ENCODE results near the gene INHA. TPM values are rescaled to one million over a fixed set of nuclear protein-coding genes. Genes with fewer than 3 reads are reported as not detected.

The INHA gene
- total and polyA plus RNA-seq, 7 donors: 0.31 to 0.46 (median 0.34) TPM; not detected in 3

DNA sequence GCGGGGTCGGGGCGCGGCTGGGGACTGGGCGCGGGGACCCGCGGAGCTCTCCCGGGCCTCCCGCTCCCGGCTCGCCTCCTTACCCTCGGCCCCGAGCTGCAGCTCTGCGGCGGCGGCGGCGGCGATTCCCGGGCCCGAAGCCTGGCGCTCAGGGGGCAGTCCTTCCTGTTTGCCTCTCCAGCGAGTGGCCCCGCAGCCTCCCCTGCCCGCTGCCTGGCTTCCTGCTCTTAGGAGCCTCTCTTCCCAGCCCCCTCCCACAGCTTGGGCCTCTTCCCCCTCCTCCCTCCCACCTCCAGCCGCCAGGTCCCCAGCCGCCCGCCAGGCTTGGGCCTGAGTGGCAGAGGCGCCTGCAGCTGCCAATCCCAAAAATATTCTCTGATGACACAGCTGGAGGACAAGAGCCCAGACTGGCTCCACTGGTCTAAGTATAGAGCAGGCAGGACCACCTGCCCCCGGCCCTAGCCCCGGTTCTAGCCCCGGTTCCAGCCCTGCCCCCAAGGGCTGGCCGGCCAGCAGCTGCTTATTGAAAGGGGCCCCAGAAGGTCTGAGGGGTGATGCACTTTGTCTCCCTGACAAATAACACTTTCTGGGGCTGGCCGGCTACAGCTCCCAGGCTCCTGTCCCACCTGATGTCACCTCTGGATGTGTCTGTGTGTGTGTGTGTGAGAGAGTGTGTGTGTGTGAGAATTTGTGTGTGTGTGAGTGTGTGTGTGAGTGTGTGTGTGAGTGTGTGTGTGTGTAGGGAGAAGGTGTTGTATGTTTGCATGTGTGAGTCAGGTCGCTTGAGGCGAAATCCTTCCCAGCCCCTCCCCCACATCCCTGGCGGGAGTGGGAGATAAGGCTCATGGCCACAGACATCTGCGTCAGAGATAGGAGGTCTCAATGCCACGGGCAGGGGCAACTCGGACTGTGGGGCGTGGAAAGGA, 536 bp upstream of the INHA start, which contains the start of gene OBSL1:
Gene OBSL1 (minus strand): TSS at position 229 of the 926 bp plus-strand sequence. CDS start 307 bp downstream, outside the sequence.
- H3K27me3 ChIP-seq: peaks cover 0 to 17% (median 0%) of the 10 kb centered on the region in 3 donors
- peaks cover 0 to 6% (median 0%) of the 10 kb centered on the region in 4 donors for H3K36me3 ChIP-seq
- H3K4me3 ChIP-seq: peak within 1 kb of the TSS; percentile 66 to 69 (median 68)
- peaks cover 0 to 15% (median 13%) of the 10 kb centered on the region in 4 donors for H3K4me1 ChIP-seq
- 4 to 11% methylated on average over 42 of the region's 42 CpGs for WGBS, 2 donors
- intact Hi-C loops (cut with DNase I): loop anchor here (1.0 to 2.0 kb wide), 2 partner anchors 26 to 71 kb away; partner anchors contain the start of gene STK11IP
- peak within 1 kb of the TSS; percentile 86 to 91 (median 88) for H3K27ac ChIP-seq
- peak; percentile 83 for DNase-seq
- H3K9me3 ChIP-seq: no peaks in the 10 kb centered on the region
- TF ChIP-seq EP300 (IDR thresholded peaks at IDR 0.05): no peak
- TF ChIP-seq POLR2AphosphoS5 (IDR thresholded peaks at IDR 0.05): peak in 2 of 4 donors; percentile 22 to 28

DNA sequence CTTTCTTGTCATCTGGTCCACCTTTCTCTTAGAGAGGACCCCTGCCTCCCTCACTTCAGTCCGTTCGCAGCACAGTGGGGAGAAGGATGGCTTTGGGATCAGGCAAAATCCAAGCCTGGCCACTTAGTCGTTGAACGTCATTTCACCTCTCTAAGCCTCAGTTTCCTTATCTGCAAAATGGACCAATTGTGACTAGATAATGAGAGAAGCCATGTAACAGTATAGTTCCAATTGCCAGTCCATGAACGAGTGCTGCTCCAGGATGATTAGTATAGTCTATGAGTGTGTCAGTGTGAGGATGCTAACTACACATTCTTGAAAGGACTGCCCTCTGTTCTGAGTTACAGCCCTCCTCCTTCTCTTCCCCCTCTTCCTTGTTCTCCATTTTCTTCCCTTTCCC, 1.1 kb downstream of the INHA start:
- TF ChIP-seq, protein P1, sequence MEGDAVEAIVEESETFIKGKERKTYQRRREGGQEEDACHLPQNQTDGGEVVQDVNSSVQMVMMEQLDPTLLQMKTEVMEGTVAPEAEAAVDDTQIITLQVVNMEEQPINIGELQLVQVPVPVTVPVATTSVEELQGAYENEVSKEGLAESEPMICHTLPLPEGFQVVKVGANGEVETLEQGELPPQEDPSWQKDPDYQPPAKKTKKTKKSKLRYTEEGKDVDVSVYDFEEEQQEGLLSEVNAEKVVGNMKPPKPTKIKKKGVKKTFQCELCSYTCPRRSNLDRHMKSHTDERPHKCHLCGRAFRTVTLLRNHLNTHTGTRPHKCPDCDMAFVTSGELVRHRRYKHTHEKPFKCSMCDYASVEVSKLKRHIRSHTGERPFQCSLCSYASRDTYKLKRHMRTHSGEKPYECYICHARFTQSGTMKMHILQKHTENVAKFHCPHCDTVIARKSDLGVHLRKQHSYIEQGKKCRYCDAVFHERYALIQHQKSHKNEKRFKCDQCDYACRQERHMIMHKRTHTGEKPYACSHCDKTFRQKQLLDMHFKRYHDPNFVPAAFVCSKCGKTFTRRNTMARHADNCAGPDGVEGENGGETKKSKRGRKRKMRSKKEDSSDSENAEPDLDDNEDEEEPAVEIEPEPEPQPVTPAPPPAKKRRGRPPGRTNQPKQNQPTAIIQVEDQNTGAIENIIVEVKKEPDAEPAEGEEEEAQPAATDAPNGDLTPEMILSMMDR (IDR thresholded peaks at IDR 0.05): no peak
- TF ChIP-seq EP300 (IDR thresholded peaks at IDR 0.05) (no peak), POLR2A (IDR thresholded peaks at IDR 0.05) (no peak), POLR2AphosphoS5 (IDR thresholded peaks at IDR 0.05) (no peak)
- 77 to 83% methylated on average over 5 of the region's 5 CpGs for WGBS, 2 donors
- intact Hi-C loops (cut with DNase I): no loop called here
- no peak overlapping the region for H3K27ac ChIP-seq
- no peaks in the 10 kb centered on the region for H3K36me3 ChIP-seq
- H3K27me3 ChIP-seq: peaks cover 0 to 27% (median 0%) of the 10 kb centered on the region in 3 donors
- H3K4me1 ChIP-seq: peaks cover 0 to 15% (median 13%) of the 10 kb centered on the region in 4 donors
- no peak overlapping the region for H3K4me3 ChIP-seq
- DNase-seq: no peak
- no peaks in the 10 kb centered on the region for H3K9me3 ChIP-seq

DNA sequence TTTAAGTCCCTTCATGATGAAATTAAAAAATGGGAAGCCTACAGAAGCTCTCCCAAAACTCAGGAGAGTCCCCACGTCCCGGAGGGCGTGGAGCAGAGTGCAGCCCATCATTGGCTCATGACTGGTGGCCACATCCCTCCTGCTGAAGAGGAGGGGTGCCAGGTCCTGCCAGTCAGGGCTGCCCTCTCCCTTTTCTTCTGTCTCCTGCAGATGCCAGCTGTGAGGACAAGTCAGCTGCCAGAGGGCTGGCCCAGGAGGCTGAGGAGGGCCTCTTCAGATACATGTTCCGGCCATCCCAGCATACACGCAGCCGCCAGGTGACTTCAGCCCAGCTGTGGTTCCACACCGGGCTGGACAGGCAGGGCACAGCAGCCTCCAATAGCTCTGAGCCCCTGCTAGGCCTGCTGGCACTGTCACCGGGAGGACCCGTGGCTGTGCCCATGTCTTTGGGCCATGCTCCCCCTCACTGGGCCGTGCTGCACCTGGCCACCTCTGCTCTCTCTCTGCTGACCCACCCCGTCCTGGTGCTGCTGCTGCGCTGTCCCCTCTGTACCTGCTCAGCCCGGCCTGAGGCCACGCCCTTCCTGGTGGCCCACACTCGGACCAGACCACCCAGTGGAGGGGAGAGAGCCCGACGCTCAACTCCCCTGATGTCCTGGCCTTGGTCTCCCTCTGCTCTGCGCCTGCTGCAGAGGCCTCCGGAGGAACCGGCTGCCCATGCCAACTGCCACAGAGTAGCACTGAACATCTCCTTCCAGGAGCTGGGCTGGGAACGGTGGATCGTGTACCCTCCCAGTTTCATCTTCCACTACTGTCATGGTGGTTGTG, 2.6 kb downstream of the INHA start:
- Histone ChIP-seq H3K4me1 (peaks cover 0 to 14% (median 12%) of the 10 kb centered on the region in 4 donors), H3K36me3 (no peaks in the 10 kb centered on the region), H3K27ac (no peak overlapping the region), H3K9me3 (no peaks in the 10 kb centered on the region), H3K4me3 (no peak overlapping the region), H3K27me3 (peaks cover 0 to 27% (median 0%) of the 10 kb centered on the region in 3 donors)
- no peak for TF ChIP-seq POLR2AphosphoS5 (IDR thresholded peaks at IDR 0.05)
- WGBS, 2 donors: 81 to 88% methylated on average over 22 of the region's 22 CpGs
- intact Hi-C loops (cut with DNase I): no loop called here
- no peak for DNase-seq

DNA sequence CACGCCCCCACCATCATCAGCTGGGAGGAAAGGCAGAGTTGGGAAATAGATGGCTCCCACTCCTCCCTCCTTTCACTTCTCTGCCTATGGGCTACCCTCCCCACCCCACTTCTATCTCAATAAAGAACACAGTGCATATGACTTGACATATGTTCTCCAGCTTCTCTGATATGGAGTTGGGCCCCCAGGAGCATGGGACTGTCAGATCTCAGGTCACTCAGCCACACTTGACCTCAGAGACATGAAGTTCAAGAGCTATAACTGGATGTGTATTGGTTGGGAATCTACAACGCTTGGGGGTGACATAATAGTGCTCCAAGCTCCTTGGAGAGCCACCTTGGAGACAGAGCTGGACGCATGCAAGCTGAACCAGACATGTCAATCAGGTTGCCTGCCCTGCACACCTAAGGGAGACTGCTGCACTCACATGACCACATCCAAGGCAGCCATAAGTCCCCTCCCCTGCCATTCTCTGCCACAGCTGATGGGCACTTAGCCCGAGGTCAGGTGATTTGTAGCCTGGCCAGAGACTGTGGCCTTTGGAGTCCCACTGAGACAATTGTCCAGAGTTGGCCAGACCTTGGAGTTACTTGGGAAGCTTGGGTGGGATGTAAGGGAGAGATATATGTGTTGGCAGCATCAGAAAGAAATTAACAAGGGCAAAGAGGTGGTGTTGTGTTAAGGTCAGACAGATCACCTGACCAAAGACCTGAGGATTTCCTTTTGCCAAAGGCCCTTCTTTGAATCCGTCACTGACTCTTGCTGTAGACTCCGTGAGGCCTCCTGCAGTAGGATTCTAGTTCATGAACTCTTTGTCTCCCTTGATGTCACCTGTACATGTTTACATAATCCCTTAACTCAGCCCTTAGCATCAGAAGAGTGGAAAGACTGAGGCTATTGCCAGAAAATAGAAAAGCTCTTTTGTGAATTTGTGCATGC, 3.7 kb downstream of the INHA start:
- no peak overlapping the region for H3K27ac ChIP-seq
- WGBS, 2 donors: 75 to 81% methylated on average over 6 of the region's 6 CpGs
- intact Hi-C loops (cut with DNase I): no loop called here
- H3K36me3 ChIP-seq: no peaks in the 10 kb centered on the region
- TF ChIP-seq POLR2AphosphoS5 (IDR thresholded peaks at IDR 0.05): no peak
- no peak for TF ChIP-seq POLR2A (IDR thresholded peaks at IDR 0.05)
- TF ChIP-seq, protein P1 (IDR thresholded peaks at IDR 0.05): no peak
- no peak for TF ChIP-seq EP300 (IDR thresholded peaks at IDR 0.05)
- peaks cover 0 to 27% (median 0%) of the 10 kb centered on the region in 3 donors for H3K27me3 ChIP-seq
- H3K4me1 ChIP-seq: peaks cover 0 to 6% (median 5%) of the 10 kb centered on the region in 4 donors
- DNase-seq: no peak
- H3K9me3 ChIP-seq: no peaks in the 10 kb centered on the region
- no peak overlapping the region for H3K4me3 ChIP-seq
